Peyer's patch (tissue), 4 donors: ENCODE results near the gene GAS7.

Experiments used
- CTCF ChIP-seq, 6 experiments: fragments of 450-650 bp in 4 of 6; fragments of 200-600 bp in 2 of 6; sonication (generic) in 1 of 6; IDR thresholded peaks; one replicate each; pipeline ENCODE4 v1.5.1; 2017 to 2019; ENCODE audit warnings: antibody characterized with exemption in 6 of 6, mild to moderate bottlenecking in 3 of 6, moderate library complexity in 1 of 6
- POLR2A ChIP-seq, 2 donors: fragments of 450-650 bp; IDR thresholded peaks; one replicate each; pipeline ENCODE4 v1.5.1; 2017; ENCODE audit warnings: antibody characterized with exemption in 2 of 2, mild to moderate bottlenecking in 2 of 2, moderate library complexity in 2 of 2

GRCh38 chr17:10162096-10162495 lies 36.3 kb downstream of the GAS7 start:
- TF ChIP-seq POLR2A (IDR thresholded peaks at IDR 0.05) (no peak), CTCF (IDR thresholded peaks at IDR 0.05) (no peak)
